Smooth muscle cell (in vitro differentiated cells): ENCODE results near the gene TAX1BP3. TPM values are rescaled to one million over a fixed set of nuclear protein-coding genes. Genes with fewer than 3 reads are reported as not detected.

Experiments
- DNase-seq: peaks from one replicate; lab custom pipeline; 2025; ENCODE audit not compliant: unreplicated experiment; lab: John Stamatoyannopoulos, UW
- H2AFZ ChIP-seq: fragments of 200-600 bp; sonication (generic); 2 replicates; pipeline ENCODE4 v1.6.0; 2016; ENCODE audit warnings: antibody characterized with exemption, low read depth, mild to moderate bottlenecking
- H3F3A ChIP-seq: fragments of 200-600 bp; sonication (generic); 2 replicates; pipeline ENCODE4 v1.6.0; 2017; ENCODE audit warnings: antibody characterized with exemption, low read depth
- H3K27ac ChIP-seq: fragments of 200-600 bp; sonication (generic); 2 replicates; pipeline ENCODE4 v1.5.1; 2016; ENCODE audit warnings: low read depth, mild to moderate bottlenecking
- H3K27me3 ChIP-seq: fragments of 200-600 bp; sonication (generic); 2 replicates; pipeline ENCODE4 v1.6.1; 2016; ENCODE audit warnings: low read depth, mild to moderate bottlenecking
- H3K36me3 ChIP-seq: fragments of 200-600 bp; sonication (generic); 2 replicates; pipeline ENCODE4 v1.5.1; 2016; ENCODE audit warnings: low read depth
- H3K4me1 ChIP-seq: fragments of 200-600 bp; sonication (generic); 2 replicates; pipeline ENCODE4 v1.5.1; 2016; ENCODE audit warnings: low read depth
- H3K4me2 ChIP-seq: fragments of 200-600 bp; sonication (generic); 2 replicates; pipeline ENCODE4 v1.6.0; 2016; ENCODE audit warnings: mild to moderate bottlenecking
- H3K4me3 ChIP-seq: fragments of 200-600 bp; sonication (generic); 2 replicates; pipeline ENCODE4 v1.5.1; 2016; ENCODE audit warnings: mild to moderate bottlenecking
- H3K79me2 ChIP-seq: fragments of 200-600 bp; sonication (generic); 2 replicates; pipeline ENCODE4 v1.6.0; 2016; ENCODE audit warnings: low read depth, mild to moderate bottlenecking
- H3K9ac ChIP-seq: fragments of 200-600 bp; sonication (generic); 2 replicates; pipeline ENCODE4 v1.6.0; 2016; ENCODE audit warnings: low read depth
- H3K9me3 ChIP-seq: fragments of 200-600 bp; sonication (generic); replicated peaks from 2 replicates; pipeline ENCODE4 v1.5.1; 2016; ENCODE audit warnings: low read depth
- H4K20me1 ChIP-seq: fragments of 200-600 bp; sonication (generic); 2 replicates; pipeline ENCODE4 v1.6.0; 2016; ENCODE audit warnings: low read depth
- WGBS: methylation state at CpG from one replicate; pipeline ENCODE4 v1.1.7; 2016; ENCODE audit warnings: low lambda C conversion rate; 5-methylcytosine and 5-hydroxymethylcytosine counted together
- polyA plus RNA-seq: library from polyadenylated mRNA; unstranded; fragments of >200 nt; fragmentation: Nextera tagmentation; extraction: Ambion mirVana; gene quantifications from 2 replicates; pipeline ENCODE4 v1.2.1, GENCODE V29; 2016
- total RNA-seq: library from RNA; depleted of rRNA; stranded (reverse); fragments of >200 nt; gene quantifications from 2 replicates; pipeline ENCODE4 v1.2.3, GENCODE V29; 2014
- TF ChIP-seq, protein P1 (sequence below): fragments of 200-600 bp; sonication (generic); IDR thresholded peaks from 2 replicates; pipeline ENCODE4 v1.5.1; 2017; ENCODE audit warnings: borderline replicate concordance, mild to moderate bottlenecking, antibody characterized with exemption; ENCODE audit not compliant: insufficient read depth, poor library complexity, severe bottlenecking

TAX1BP3 gene
- total and polyA plus RNA-seq, 2 experiments from 2014 or later, result 115 to 295 TPM

DNA sequence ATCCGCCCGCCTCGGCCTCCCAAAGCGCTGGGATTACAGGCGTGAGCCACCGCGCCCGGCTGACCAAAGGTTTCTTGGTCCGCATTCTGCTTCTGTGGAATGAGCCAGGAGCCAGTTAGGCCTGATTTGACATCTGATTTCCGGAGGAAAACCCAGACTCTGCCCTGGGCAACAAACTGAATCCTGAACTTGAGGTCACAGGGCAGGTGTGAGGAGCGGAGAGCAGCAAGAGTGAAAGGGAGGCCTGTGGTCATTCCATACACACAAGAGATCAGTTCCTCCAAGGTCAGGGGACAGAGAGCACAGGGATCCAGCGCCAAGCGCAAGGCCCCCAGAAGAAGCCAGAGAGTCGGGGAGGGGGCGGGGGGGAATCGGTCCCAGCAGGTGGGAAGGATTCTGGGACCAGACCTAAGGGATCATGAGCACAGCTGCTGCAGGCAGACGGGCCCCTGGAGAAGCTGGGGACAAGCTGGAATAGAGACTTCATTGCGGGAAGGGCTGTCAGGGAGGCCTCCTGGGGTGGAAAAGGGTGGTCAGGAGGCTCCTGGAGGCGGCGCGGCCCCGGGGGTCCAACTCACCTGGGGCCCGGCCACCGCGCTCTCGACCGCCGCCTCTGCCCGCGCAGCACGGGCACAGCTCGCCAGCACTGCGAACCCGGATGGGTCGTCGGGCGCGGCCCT is 32.8 kb downstream of the TAX1BP3 start:
- peak overlapping the region; percentile 97 for H3K4me2 ChIP-seq
- H3K36me3 ChIP-seq, result no peaks in the 10 kb centered on the region
- peak overlapping the region; percentile 82 for H3K4me3 ChIP-seq
- H3K9me3 ChIP-seq, result no peaks in the 10 kb centered on the region
- no peak overlapping the region for H3K27ac ChIP-seq
- peak overlapping the region; percentile 74 for H3K9ac ChIP-seq
- no peaks in the 10 kb centered on the region for H3F3A ChIP-seq
- no peaks in the 10 kb centered on the region for H3K27me3 ChIP-seq
- 21% methylated on average over 38 of the region's 38 CpGs for WGBS
- H3K4me1 ChIP-seq, result peaks cover 6% of the 10 kb centered on the region
- peaks cover 8% of the 10 kb centered on the region for H3K79me2 ChIP-seq
- TF ChIP-seq, protein P1, sequence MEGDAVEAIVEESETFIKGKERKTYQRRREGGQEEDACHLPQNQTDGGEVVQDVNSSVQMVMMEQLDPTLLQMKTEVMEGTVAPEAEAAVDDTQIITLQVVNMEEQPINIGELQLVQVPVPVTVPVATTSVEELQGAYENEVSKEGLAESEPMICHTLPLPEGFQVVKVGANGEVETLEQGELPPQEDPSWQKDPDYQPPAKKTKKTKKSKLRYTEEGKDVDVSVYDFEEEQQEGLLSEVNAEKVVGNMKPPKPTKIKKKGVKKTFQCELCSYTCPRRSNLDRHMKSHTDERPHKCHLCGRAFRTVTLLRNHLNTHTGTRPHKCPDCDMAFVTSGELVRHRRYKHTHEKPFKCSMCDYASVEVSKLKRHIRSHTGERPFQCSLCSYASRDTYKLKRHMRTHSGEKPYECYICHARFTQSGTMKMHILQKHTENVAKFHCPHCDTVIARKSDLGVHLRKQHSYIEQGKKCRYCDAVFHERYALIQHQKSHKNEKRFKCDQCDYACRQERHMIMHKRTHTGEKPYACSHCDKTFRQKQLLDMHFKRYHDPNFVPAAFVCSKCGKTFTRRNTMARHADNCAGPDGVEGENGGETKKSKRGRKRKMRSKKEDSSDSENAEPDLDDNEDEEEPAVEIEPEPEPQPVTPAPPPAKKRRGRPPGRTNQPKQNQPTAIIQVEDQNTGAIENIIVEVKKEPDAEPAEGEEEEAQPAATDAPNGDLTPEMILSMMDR, result no peak
- H4K20me1 ChIP-seq, result no peaks in the 10 kb centered on the region
- DNase-seq, result no peak
- H2AFZ ChIP-seq, result no peak overlapping the region

DNA sequence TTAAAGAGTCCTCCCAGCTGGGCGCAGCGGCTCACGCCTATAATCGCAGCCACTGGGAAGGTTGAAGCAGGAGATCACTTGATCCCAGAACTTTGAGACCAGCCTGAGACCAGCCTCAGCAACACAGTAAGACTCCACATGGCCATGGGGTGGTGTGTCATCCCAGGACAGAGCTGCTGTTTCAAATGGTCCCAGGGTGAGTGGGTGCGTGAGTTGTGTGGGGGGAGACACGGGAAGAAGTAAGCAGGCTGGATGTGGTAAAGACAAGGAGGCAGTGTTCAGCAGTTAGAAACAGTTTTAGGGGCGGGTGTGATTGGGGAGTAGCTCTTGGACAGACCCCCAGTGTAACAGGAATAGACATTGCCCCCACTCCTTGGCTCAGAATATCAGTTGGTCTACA is 36.1 kb downstream of the TAX1BP3 start:
- no peak for DNase-seq
- no peak overlapping the region for H2AFZ ChIP-seq
- 97% methylated on average over 7 of the region's 7 CpGs for WGBS
- H3F3A ChIP-seq, result no peaks in the 10 kb centered on the region
- no peaks in the 10 kb centered on the region for H3K36me3 ChIP-seq
- H3K4me2 ChIP-seq, result no peak overlapping the region
- H3K27me3 ChIP-seq, result no peaks in the 10 kb centered on the region
- H3K9ac ChIP-seq, result no peak overlapping the region
- TF ChIP-seq, protein P1, result no peak
- H3K27ac ChIP-seq, result no peak overlapping the region
- H3K4me1 ChIP-seq, result peaks cover 6% of the 10 kb centered on the region
- no peaks in the 10 kb centered on the region for H3K9me3 ChIP-seq
- H3K4me3 ChIP-seq, result no peak overlapping the region
- H4K20me1 ChIP-seq, result no peaks in the 10 kb centered on the region
- H3K79me2 ChIP-seq, result peaks cover 8% of the 10 kb centered on the region

DNA sequence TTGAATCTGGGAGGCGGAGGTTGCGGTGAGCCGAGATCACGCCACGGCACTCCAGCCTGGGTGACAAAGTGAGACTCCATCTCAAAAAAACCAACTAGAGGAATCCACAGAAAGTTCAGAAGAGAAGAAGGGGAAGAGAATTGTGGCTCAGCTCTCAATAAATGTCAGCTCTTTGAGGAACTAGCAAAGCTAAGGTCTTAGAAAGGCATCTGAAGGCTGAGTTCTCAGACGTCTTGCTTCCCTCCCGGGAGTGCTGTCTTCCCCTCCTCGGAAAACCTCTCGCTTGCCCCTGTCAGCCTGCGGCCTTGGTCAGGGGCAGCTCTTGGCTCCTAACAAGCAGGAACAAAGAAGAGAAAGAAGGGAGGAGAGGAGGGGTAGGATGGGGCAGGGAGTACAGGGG is 37.6 kb downstream of the TAX1BP3 start:
- no peaks in the 10 kb centered on the region for H4K20me1 ChIP-seq
- H3K27ac ChIP-seq, result no peak overlapping the region
- H3K36me3 ChIP-seq, result no peaks in the 10 kb centered on the region
- H3K79me2 ChIP-seq, result peaks cover 8% of the 10 kb centered on the region
- H3F3A ChIP-seq, result no peaks in the 10 kb centered on the region
- H3K9ac ChIP-seq, result no peak overlapping the region
- peaks cover 6% of the 10 kb centered on the region for H3K4me1 ChIP-seq
- no peak for DNase-seq
- 98% methylated on average over 10 of the region's 10 CpGs for WGBS
- no peak overlapping the region for H3K4me2 ChIP-seq
- H3K27me3 ChIP-seq, result no peaks in the 10 kb centered on the region
- H3K4me3 ChIP-seq, result no peak overlapping the region
- no peaks in the 10 kb centered on the region for H3K9me3 ChIP-seq
- H2AFZ ChIP-seq, result no peak overlapping the region
- TF ChIP-seq, protein P1, result no peak

DNA sequence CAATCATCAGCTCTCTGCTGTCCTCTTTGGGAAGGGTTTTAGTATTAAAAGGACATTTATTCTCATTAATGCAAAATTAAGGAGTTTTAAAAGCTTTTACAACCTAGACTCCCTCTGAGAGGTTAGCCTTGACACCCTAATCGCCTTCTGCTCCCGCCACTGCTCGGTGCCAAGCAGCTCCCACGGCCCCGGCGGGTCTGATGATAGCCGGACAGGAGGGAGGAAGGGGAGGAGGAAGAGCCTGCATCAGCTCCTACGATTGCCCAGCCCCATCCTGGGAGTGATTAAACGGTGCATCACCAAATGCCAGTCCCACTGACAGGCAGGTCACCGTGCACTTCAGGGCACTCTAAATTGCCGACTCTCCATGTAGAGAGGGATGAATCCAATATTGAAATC is 40.6 kb downstream of the TAX1BP3 start:
- no peaks in the 10 kb centered on the region for H3K4me1 ChIP-seq
- H3K9ac ChIP-seq, result no peak overlapping the region
- TF ChIP-seq, protein P1, result no peak
- H3K36me3 ChIP-seq, result no peaks in the 10 kb centered on the region
- 94% methylated on average over 11 of the region's 11 CpGs for WGBS
- H3K27me3 ChIP-seq, result no peaks in the 10 kb centered on the region
- DNase-seq, result no peak
- no peak overlapping the region for H2AFZ ChIP-seq
- H3K9me3 ChIP-seq, result no peaks in the 10 kb centered on the region
- no peaks in the 10 kb centered on the region for H3K79me2 ChIP-seq
- no peak overlapping the region for H3K4me3 ChIP-seq
- H3K4me2 ChIP-seq, result no peak overlapping the region
- H3K27ac ChIP-seq, result no peak overlapping the region
- H4K20me1 ChIP-seq, result no peaks in the 10 kb centered on the region
- no peaks in the 10 kb centered on the region for H3F3A ChIP-seq
